Stomach (tissue), 4 donors: ENCODE data around the gene SPPL2A.

Experiments used
- POLR2A ChIP-seq, 4 donors: fragments of 450-650 bp; IDR thresholded peaks; one replicate each; pipeline ENCODE4 v1.6.1; 2016; ENCODE audit warnings: antibody characterized with exemption in 4 of 4, control low read depth in 2 of 4, mild to moderate bottlenecking in 1 of 4, moderate library complexity in 1 of 4
- POLR2AphosphoS5 ChIP-seq, 3 donors: sonication (generic); formaldehyde crosslinking; IDR thresholded peaks; one replicate each; pipeline ENCODE4 v1.6.1; 2016; ENCODE audit warnings: antibody characterized with exemption in 3 of 3
- TF ChIP-seq, protein P1 (sequence below), 7 experiments: fragments of 450-650 bp in 4 of 7; fragments of 200-600 bp in 3 of 7; sonication (generic) in 3 of 7; IDR thresholded peaks; one replicate each; pipeline ENCODE4 v1.5.1; 2016 to 2019; ENCODE audit warnings: antibody characterized with exemption in 7 of 7, control low read depth in 2 of 7, mild to moderate bottlenecking in 1 of 7

DNA sequence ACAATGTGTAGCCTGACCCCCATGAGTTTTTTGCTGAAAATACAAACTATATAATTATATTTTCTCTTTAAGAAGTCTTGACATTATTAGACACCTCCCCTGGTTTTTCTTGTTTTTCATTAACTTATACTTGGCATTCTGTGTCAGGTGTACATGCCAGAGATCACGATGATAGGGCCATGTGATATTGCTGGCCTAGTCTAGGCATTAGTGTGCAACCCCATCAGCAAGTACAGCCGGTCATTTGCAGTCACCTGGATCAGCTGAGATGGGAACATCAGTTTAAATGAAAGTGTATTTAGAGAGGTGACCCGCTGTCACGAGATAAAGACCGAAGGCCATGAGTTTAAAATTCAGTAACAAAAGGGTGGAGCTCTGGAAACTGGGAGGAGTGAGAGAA, 12.6 kb upstream of the SPPL2A start:
- TF ChIP-seq POLR2A (IDR thresholded peaks at IDR 0.05): no peak
- TF ChIP-seq, protein P1, sequence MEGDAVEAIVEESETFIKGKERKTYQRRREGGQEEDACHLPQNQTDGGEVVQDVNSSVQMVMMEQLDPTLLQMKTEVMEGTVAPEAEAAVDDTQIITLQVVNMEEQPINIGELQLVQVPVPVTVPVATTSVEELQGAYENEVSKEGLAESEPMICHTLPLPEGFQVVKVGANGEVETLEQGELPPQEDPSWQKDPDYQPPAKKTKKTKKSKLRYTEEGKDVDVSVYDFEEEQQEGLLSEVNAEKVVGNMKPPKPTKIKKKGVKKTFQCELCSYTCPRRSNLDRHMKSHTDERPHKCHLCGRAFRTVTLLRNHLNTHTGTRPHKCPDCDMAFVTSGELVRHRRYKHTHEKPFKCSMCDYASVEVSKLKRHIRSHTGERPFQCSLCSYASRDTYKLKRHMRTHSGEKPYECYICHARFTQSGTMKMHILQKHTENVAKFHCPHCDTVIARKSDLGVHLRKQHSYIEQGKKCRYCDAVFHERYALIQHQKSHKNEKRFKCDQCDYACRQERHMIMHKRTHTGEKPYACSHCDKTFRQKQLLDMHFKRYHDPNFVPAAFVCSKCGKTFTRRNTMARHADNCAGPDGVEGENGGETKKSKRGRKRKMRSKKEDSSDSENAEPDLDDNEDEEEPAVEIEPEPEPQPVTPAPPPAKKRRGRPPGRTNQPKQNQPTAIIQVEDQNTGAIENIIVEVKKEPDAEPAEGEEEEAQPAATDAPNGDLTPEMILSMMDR (IDR thresholded peaks at IDR 0.05): no peak
- no peak for TF ChIP-seq POLR2AphosphoS5 (IDR thresholded peaks at IDR 0.05)
